Stimulated activated naive CD8-positive, alpha-beta T cell treated with anti-CD3 and anti-CD28 coated beads, Interleukin-15, Interleukin-2, amounts not matched to agents 100 ng/mL and 50 ng/mL, for 24 hours (primary cell): ENCODE measurements around the gene PROM2.

Experiments
- H3K27ac Mint-ChIP-seq: one replicate; pipeline ENCODE4 v1.8.0; 2021; ENCODE audit warnings: mild to moderate bottlenecking, mixed read lengths
- H3K27me3 Mint-ChIP-seq: one replicate; pipeline ENCODE4 v1.8.0; 2021; ENCODE audit warnings: mixed read lengths
- H3K36me3 Mint-ChIP-seq: one replicate; pipeline ENCODE4 v1.8.0; 2021; ENCODE audit warnings: low read depth, mixed read lengths
- H3K4me1 Mint-ChIP-seq: one replicate; pipeline ENCODE4 v1.8.0; 2021; ENCODE audit warnings: low read depth, mixed read lengths
- H3K4me3 Mint-ChIP-seq: one replicate; pipeline ENCODE4 v1.8.0; 2021; ENCODE audit warnings: mild to moderate bottlenecking, mixed read lengths
- H3K9me3 Mint-ChIP-seq: one replicate; pipeline ENCODE4 v1.8.0; 2021; ENCODE audit warnings: mixed read lengths

The PROM2 gene

GRCh38 chr2:95314964-95315611 lies 40.8 kb downstream of the PROM2 start:
- H3K4me1 Mint-ChIP-seq, result no peaks in the 10 kb centered on the region
- peaks cover 2% of the 10 kb centered on the region for H3K27me3 Mint-ChIP-seq
- no peak overlapping the region for H3K4me3 Mint-ChIP-seq
- no peaks in the 10 kb centered on the region for H3K36me3 Mint-ChIP-seq
- no peak overlapping the region for H3K27ac Mint-ChIP-seq
- no peaks in the 10 kb centered on the region for H3K9me3 Mint-ChIP-seq

GRCh38 chr2:95315801-95316411 lies 41.7 kb downstream of the PROM2 start:
- Mint-ChIP-seq H3K9me3 (no peaks in the 10 kb centered on the region), H3K4me1 (no peaks in the 10 kb centered on the region), H3K27me3 (peaks cover 2% of the 10 kb centered on the region), H3K4me3 (no peak overlapping the region), H3K27ac (no peak overlapping the region), H3K36me3 (no peaks in the 10 kb centered on the region)

GRCh38 chr2:95316466-95317122 lies 42.3 kb downstream of the PROM2 start:
- Mint-ChIP-seq H3K4me1 (no peaks in the 10 kb centered on the region), H3K36me3 (no peaks in the 10 kb centered on the region), H3K27ac (no peak overlapping the region), H3K9me3 (no peaks in the 10 kb centered on the region), H3K4me3 (no peak overlapping the region), H3K27me3 (peaks cover 2% of the 10 kb centered on the region)

- Mint-ChIP-seq H3K27me3 (peaks cover 2% of the 10 kb centered on the region), H3K4me3 (no peak overlapping the region), H3K4me1 (no peaks in the 10 kb centered on the region), H3K36me3 (no peaks in the 10 kb centered on the region), H3K27ac (no peak overlapping the region), H3K9me3 (no peaks in the 10 kb centered on the region)
These were observed 42.9 kb downstream of the PROM2 start for GRCh38 chr2:95317123-95317500.

GRCh38 chr2:95317665-95318425 lies 43.6 kb downstream of the PROM2 start:
- no peaks in the 10 kb centered on the region for H3K4me1 Mint-ChIP-seq
- H3K27me3 Mint-ChIP-seq, result peaks cover 2% of the 10 kb centered on the region
- H3K27ac Mint-ChIP-seq, result no peak overlapping the region
- H3K9me3 Mint-ChIP-seq, result no peaks in the 10 kb centered on the region
- no peaks in the 10 kb centered on the region for H3K36me3 Mint-ChIP-seq
- no peak overlapping the region for H3K4me3 Mint-ChIP-seq

GRCh38 chr2:95318431-95319220 lies 44.4 kb downstream of the PROM2 start:
- no peaks in the 10 kb centered on the region for H3K36me3 Mint-ChIP-seq
- H3K4me3 Mint-ChIP-seq, result no peak overlapping the region
- H3K9me3 Mint-ChIP-seq, result no peaks in the 10 kb centered on the region
- peaks cover 2% of the 10 kb centered on the region for H3K27me3 Mint-ChIP-seq
- H3K27ac Mint-ChIP-seq, result no peak overlapping the region
- no peaks in the 10 kb centered on the region for H3K4me1 Mint-ChIP-seq

GRCh38 chr2:95319481-95320343 lies 45.5 kb downstream of the PROM2 start:
- peaks cover 2% of the 10 kb centered on the region for H3K27me3 Mint-ChIP-seq
- H3K4me1 Mint-ChIP-seq, result no peaks in the 10 kb centered on the region
- H3K9me3 Mint-ChIP-seq, result no peaks in the 10 kb centered on the region
- H3K4me3 Mint-ChIP-seq, result no peak overlapping the region
- no peak overlapping the region for H3K27ac Mint-ChIP-seq
- no peaks in the 10 kb centered on the region for H3K36me3 Mint-ChIP-seq

- no peak overlapping the region for H3K4me3 Mint-ChIP-seq
- no peak overlapping the region for H3K27ac Mint-ChIP-seq
- no peaks in the 10 kb centered on the region for H3K9me3 Mint-ChIP-seq
- no peaks in the 10 kb centered on the region for H3K27me3 Mint-ChIP-seq
- no peaks in the 10 kb centered on the region for H3K36me3 Mint-ChIP-seq
- H3K4me1 Mint-ChIP-seq, result no peaks in the 10 kb centered on the region
These were observed 46.1 kb downstream of the PROM2 start for GRCh38 chr2:95320344-95320712.

- H3K27me3 Mint-ChIP-seq, result no peaks in the 10 kb centered on the region
- H3K4me3 Mint-ChIP-seq, result no peak overlapping the region
- no peak overlapping the region for H3K27ac Mint-ChIP-seq
- no peaks in the 10 kb centered on the region for H3K4me1 Mint-ChIP-seq
- peaks cover 7% of the 10 kb centered on the region for H3K9me3 Mint-ChIP-seq
- H3K36me3 Mint-ChIP-seq, result no peaks in the 10 kb centered on the region
These were observed 46.9 kb downstream of the PROM2 start for GRCh38 chr2:95320986-95321767.

- Mint-ChIP-seq H3K4me3 (no peak overlapping the region), H3K4me1 (no peaks in the 10 kb centered on the region), H3K27me3 (no peaks in the 10 kb centered on the region), H3K27ac (no peak overlapping the region), H3K36me3 (no peaks in the 10 kb centered on the region), H3K9me3 (peaks cover 8% of the 10 kb centered on the region)
These were observed 49.3 kb downstream of the PROM2 start for GRCh38 chr2:95323347-95324155.

- H3K4me3 Mint-ChIP-seq, result no peak overlapping the region
- no peaks in the 10 kb centered on the region for H3K4me1 Mint-ChIP-seq
- H3K27me3 Mint-ChIP-seq, result no peaks in the 10 kb centered on the region
- H3K27ac Mint-ChIP-seq, result no peak overlapping the region
- H3K36me3 Mint-ChIP-seq, result no peaks in the 10 kb centered on the region
- H3K9me3 Mint-ChIP-seq, result peaks cover 8% of the 10 kb centered on the region
These were observed 50.8 kb downstream of the PROM2 start for GRCh38 chr2:95325026-95325425.

GRCh38 chr2:95325590-95326432 lies 51.6 kb downstream of the PROM2 start:
- Mint-ChIP-seq H3K4me1 (no peaks in the 10 kb centered on the region), H3K4me3 (no peak overlapping the region), H3K27ac (no peak overlapping the region), H3K36me3 (no peaks in the 10 kb centered on the region), H3K27me3 (no peaks in the 10 kb centered on the region), H3K9me3 (peaks cover 8% of the 10 kb centered on the region)
